HepG2 (cell line): ENCODE measurements around the gene ADAM8.

Experiments
- GTF2F1 ChIP-seq: fragments of 150-350 bp; IDR thresholded peaks from 2 replicates; pipeline ENCODE4 v1.6.1; 2014; ENCODE audit warnings: low read length
- PAWR ChIP-seq: sonication (generic); formaldehyde crosslinking; IDR thresholded peaks from 2 replicates; pipeline ENCODE4 v1.4.0; 2020; ENCODE audit warnings: missing genetic modification reagents, mild to moderate bottlenecking, borderline replicate concordance
- RAD21 ChIP-seq: fragments of 450-650 bp; formaldehyde crosslinking; IDR thresholded peaks from 2 replicates; pipeline ENCODE4 v1.5.0; 2020; ENCODE audit warnings: mild to moderate bottlenecking
- TF ChIP-seq, protein P1 (sequence below): sonication (generic); formaldehyde crosslinking; IDR thresholded peaks from 2 replicates; pipeline ENCODE4 v1.4.0; 2020; ENCODE audit warnings: mild to moderate bottlenecking, low read depth, missing genetic modification reagents

GRCh38 chr10:133324857-133325260 is 48.2 kb upstream of the ADAM8 start:
- TF ChIP-seq PAWR (no peak), RAD21 (no peak), GTF2F1 (no peak)
- TF ChIP-seq, protein P1, sequence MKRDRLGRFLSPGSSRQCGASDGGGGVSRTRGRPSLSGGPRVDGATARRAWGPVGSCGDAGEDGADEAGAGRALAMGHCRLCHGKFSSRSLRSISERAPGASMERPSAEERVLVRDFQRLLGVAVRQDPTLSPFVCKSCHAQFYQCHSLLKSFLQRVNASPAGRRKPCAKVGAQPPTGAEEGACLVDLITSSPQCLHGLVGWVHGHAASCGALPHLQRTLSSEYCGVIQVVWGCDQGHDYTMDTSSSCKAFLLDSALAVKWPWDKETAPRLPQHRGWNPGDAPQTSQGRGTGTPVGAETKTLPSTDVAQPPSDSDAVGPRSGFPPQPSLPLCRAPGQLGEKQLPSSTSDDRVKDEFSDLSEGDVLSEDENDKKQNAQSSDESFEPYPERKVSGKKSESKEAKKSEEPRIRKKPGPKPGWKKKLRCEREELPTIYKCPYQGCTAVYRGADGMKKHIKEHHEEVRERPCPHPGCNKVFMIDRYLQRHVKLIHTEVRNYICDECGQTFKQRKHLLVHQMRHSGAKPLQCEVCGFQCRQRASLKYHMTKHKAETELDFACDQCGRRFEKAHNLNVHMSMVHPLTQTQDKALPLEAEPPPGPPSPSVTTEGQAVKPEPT (CRISPR knock-in tag), result no peak
